GM12872 (cell line): Measurements from ENCODE around the gene NARS2.

ENCODE experiments used
- TF ChIP-seq, protein P1 (sequence below): IDR thresholded peaks from 3 replicates; pipeline ENCODE4 v1.5.1; 2011; ENCODE audit warnings: low read depth, mild to moderate bottlenecking, low read length, moderate library complexity; ENCODE audit not compliant: insufficient read depth

NARS2 gene

DNA sequence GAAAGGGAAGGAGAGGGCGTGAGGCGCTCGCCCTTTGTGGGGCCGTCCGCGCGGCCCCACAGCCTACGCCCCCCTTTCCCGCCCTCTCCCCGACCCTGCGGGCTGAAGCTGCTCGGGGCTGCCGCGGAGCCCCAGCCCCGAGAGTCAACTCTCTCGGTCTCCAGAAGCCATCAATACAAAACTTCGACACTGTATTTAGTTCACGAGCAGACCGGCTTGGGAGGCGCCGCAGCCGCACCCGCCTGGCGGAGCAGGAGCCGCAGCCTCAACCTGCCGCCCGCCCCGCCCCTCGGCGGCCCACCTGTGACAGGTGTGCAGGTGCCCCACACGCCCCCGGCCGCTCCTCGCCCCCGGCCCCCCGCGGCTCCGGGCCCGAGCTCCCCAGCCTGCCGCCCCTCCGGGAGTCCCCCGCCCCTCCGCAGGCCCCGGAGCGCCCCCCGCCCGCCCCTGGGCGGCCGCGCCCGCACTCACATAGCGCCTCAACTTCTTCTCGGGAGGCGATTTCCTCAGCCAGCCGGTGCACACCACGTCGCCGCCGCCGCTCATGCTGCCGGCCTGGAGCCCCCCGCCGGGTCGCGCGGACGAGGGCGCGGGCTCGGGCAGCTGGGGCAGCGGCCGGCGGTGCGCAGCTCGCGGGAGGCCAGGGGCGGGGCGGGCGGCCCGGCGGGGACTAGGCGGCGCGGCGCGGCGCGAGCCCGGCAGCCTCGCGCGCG lies 157.3 kb downstream of the NARS2 start, which contains the start of gene GAB2:
TSS of gene GAB2 (minus strand) at position 646 of the 713 bp plus-strand sequence. CDS start at position 546, 100 bp downstream.
- TF ChIP-seq, protein P1, sequence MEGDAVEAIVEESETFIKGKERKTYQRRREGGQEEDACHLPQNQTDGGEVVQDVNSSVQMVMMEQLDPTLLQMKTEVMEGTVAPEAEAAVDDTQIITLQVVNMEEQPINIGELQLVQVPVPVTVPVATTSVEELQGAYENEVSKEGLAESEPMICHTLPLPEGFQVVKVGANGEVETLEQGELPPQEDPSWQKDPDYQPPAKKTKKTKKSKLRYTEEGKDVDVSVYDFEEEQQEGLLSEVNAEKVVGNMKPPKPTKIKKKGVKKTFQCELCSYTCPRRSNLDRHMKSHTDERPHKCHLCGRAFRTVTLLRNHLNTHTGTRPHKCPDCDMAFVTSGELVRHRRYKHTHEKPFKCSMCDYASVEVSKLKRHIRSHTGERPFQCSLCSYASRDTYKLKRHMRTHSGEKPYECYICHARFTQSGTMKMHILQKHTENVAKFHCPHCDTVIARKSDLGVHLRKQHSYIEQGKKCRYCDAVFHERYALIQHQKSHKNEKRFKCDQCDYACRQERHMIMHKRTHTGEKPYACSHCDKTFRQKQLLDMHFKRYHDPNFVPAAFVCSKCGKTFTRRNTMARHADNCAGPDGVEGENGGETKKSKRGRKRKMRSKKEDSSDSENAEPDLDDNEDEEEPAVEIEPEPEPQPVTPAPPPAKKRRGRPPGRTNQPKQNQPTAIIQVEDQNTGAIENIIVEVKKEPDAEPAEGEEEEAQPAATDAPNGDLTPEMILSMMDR, result no peak

DNA sequence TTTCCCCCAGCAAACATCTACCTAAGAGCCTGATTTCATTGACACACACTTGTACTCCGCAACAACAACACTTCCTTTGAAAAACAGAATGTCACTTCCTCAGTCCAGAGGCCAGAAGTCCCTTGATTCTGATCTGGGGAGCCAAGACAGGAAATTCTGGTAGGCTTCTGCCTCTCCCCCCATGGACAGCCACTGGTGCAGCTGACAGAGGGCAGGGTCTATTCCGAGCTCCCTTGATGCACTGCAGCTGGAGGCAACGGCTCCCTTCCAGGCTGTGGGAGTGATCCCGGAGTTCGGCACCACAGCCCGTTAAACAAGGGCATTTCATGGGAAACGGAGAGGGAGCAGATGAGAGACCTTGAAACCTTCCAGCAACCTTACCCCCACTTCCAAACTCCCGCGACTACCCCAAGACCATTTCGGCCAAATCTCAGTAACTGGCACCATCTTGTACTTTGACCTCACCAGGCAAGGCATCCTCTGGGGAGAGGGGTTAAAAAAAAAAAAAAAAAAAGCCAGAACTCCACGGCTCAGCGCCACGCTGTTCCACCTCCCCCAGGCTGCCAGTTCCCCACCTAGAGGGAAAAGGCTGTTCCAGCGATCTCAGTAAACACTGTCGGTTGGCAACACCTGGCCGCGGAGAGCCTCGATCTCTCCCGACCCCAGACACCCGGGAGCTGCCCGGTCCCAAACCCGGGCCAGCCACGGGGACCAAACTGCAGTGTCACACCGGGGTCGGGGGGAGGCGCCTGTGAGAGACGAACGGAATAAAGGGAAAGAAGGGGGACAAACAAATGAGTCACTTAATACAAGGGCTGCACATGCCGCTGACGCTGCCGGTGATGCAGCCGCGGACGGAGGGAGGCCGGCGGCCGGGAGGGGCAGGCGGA lies 158.1 kb downstream of the NARS2 start:
- TF ChIP-seq, protein P1, result peak; percentile 70

DNA sequence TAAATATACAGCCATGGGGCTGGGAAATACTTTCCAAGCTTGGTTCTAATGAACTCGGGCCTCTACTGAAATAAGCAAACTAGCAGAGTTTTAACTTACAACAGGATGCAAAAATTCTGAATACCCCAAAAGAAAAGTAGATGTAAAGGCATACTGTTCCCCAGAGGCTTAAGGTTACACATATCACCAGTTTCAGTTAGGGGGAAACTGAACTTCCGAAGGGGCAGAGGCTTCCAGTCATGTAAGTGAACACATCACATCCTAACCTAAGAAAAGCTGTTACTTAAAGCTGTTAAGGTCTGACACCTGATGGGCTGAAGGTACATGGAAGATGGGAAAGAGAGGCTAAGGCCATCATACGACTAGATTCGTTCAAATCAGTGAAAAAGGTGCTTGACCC lies 159.3 kb downstream of the NARS2 start:
- TF ChIP-seq, protein P1, result no peak

DNA sequence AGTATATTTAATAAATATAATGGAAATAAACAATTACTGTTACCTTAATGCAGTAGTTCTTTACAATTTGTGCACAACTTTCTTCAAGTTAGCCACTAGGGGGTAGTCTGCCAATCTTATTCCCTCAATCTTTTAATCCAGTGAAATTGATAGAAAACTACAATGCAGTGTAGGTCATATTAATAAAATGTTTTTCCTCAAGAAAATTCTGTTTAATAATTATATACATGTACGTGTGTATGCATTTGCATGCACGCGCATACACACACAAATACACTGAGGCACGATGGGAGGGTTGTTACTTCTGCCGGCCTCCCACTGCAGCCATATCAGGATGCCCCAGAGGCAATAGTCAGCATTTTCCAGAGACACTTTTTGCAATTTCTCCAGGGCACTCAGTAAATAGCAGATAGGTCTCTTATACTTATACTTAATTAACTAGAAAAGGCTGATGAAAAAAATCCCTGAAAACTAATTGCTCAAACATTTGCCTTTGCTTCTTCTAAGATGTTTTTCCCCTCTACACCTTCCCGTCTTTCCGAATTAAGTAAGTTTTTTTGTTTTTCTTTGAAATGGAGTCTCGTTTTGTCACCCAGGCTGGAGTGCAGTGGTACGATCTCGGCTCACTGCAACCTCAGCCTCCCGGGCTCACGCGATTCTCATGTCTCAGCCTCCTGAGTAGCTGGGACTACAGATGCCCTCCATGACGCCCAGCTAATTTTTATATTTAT lies 160.2 kb downstream of the NARS2 start:
- TF ChIP-seq, protein P1, result peak; percentile 33; the same call in 1 of the 3 replicates

DNA sequence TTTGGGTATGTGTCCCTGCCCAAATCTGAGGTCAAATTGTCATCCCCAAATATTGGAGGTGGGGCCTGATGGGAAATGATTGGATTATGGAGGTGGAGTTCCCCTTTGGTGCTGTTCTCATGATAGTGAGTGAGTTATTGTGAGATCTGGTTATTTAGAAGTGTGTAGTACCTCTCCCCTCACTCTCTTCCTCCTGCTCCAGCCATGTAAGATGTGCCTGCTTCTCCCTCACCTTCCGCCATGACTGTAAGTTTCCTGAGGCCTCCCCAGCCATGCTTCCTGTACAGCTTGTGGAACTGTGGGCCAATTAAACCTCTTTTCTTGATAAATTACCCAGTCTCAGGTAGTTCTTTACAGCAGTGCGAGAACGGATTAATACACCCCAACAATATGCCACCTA lies 166.0 kb downstream of the NARS2 start:
- TF ChIP-seq, protein P1, result no peak

DNA sequence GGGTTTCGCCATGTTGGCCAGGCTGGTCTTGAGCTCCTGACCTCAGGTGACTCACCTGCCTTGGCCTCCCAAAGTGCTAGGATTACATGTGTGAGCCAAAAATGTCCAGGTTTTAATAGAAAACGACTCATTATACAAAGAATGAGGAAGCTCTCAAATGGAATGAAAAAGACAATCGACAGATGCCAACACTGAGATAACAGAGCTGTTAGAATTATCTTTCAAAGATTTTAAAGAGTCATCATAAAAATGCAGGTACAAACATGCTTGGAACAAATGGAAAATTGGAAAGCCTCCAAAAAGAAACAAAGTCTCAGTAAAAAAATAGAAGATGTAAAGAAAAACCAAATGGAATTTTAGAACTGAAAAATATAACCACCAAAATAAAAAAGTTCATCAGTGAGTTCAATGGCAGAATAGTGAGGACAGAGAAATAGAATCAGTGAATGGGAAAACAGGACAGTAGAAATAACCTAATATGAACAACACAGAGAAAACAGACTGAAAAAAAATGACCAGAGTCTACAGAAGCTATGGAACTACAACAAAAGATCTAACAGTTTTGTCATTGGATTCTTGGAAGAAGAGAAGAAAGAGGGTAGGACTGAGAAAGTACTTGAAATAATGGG lies 168.0 kb downstream of the NARS2 start:
- TF ChIP-seq, protein P1, result no peak
